ENCODE results near the gene IQUB.
"Not testable (repeated sequence)": the region's sequence is repeated elsewhere in the genome, so short reads cannot be mapped to it uniquely, and the experiment has no call there.

The IQUB gene

DNA sequence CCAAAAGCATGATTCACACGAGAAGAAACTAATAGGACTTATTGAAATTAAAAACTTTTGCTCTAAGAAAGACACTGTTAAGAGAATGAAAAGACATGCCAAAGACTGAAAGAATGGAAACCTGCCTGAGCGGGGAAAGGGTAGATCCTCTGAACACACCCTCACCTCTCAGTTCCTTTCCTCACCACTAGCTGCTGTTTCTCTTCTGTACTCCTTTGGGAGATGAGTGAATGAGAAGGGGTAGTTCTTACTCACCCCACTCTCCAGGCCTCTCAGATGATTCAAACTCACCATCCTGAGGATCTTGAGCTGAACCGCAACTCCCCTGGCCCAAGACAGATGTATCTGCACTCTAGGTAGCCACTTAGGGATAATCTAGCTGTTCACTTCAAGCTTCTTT is 41.9 kb downstream of the IQUB start:
- DNase-seq (ENCODE audit: low read depth in 2 of 2): no peak

DNA sequence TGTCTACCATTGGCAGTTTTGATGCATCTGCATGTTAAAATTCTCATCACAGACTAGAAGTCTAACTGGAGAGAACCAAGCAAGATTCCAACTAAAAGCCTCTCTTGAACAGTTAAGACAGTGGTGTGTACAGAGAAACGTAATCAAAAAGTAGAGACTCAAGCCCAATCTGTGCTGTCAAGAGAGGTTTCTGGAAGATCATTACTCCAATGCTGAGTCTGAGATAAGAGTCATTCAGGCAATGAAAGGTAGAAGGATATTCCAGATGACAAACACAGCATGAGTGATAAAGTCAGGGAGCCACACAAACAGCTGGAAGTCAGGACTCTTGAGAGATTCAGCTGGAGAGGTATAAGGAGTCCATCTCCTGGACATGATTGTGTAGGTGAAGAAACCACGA is 48.7 kb downstream of the IQUB start:
- DNase-seq (ENCODE audit: low read depth in 2 of 2): no peak

DNA sequence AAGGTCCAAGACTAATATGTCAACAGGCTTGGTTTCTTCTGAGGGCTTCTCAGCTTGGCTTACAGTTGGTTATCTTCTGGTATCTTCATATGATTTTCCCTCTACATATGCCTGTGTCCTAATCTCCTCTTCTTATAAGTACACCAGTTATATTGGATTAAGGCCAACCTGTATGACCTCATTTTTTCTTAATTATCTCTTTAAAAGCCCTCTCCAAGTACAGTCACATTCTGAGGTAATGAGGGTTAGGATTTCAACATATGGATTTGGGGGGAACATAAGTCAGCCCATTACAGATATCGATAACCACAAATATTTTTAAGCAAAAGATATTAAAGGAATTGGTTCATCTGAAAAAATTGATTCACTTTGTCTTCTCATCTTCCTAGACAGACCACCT is 49.2 kb downstream of the IQUB start:
- DNase-seq (ENCODE audit: low read depth in 2 of 2): no peak

DNA sequence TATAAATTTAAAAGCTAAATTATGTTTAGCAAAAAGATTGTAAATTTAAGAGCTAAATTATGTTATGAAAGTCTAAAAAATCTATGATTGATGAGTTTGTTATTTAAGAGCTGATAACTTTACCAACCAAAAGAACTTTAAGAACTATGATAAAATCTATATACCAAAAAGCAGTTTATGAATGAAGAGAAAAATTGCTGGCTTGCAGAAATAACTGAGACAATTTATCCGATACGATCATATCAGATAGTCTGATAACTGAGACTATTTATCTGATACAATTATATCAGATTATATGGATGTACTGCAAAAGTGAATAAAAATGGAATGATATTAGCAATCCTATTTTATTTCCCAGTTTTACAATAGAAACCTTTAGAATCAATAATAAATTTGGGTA is 50.2 kb downstream of the IQUB start:
- DNase-seq (ENCODE audit: low read depth in 2 of 2): no peak

DNA sequence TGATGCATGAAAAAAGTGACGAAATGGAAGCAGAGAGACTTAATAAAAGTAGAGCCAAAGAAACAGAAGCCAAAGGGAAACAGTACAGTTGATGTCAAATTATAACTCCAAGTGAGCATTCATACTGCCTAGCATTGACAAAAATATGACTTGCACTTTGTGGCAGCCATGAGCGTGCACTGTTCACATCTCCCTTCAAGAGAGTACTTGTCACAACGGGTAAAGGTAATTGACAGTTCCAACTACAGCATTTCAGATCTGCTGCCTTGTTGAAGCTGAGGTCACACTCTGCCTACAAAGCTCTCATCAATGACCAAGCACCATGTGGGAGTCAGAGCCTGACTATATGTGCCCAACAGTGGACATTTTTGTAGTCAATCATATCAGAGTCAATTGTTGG is 54.3 kb downstream of the IQUB start:
- no peak for DNase-seq (ENCODE audit: low read depth in 2 of 2)

DNA sequence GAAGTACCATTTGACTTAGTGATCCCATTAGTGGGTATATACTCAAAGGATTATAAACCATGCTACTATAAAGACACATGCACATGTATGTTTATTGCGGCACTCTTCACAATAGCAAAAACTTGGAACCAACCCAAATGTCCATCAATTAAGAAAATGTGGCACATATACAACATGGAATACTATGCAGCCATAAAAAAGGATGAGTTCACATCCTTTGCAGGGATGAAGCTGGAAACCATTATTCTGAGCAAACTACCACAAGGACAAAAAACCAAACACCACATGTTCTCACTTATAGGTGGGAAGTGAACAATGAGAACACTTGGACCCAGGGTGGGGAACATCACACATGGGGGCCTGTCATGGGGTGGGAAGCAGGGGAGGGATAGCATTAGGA is 56.3 kb downstream of the IQUB start:
- not testable (repeated sequence) for DNase-seq (ENCODE audit: low read depth in 2 of 2)

DNA sequence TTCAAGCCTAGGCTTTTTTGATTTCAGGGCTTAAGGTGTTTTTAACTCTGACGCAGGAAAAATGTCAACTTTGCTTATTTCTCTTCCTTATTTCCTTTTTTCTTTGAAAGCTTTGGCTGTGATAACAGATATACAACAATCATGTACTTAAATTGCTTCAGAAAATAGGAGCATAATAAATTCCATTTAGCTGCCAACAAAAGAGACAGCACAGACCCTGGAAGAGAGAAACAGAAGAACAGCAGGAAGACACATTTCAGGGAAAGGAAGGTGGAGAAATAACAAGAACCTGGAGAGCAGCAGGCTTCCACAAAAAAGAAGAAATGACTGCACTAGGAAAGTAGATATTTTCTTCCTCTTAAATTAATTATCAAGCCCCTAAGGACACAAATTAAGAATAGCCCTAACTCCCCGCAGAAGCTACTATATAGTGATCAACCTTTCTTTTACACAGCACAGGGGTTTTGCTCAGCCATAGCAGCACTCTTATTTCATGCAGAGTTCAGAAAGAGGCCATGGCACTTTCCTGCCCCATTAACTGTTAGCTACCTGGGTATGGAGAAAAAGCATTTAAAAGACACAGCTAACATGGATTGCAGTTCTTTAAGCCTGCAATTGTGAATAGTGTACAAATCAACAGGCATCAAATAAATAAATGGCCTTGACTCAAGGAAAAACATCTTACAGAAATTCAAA is 61.5 kb downstream of the IQUB start:
- no peak for DNase-seq (ENCODE audit: low read depth in 2 of 2)

DNA sequence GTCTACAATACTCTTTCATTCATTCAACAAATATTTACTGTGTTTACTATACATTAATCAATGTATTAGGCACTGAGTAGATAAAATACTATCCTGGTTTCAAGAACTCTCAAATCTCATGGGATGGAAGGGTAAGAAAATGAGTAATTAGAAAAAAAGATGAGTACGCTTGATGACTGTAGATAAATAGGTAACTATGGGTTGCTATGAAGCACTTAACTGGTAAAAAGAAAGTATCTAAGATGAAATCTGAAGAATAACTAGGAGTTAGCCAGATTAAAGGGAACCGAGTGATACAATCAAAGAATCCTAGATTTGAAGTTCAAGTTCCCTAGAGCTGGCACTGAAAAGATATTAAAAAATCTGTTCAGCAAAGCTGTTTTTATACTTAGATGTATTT is 62.1 kb downstream of the IQUB start:
- DNase-seq (ENCODE audit: low read depth in 2 of 2): no peak

DNA sequence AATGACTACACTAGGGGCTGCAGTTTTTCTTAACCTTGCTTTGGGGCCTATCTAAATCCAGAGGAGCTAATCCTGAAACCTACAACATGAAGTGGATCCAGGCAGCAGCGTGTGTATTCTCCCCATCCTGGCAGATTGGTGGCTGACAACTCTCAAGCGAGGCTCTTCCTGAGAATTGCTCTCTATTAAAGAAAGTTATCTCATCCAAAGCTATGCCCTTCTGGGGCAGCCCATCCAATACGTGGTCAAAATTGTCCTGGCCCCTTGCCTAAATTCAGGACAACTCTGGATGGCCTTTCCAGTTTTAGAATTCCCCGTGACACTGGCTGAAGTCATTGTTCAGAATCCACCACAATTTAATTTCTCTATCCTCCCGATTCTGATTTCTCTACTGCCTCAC is 66.1 kb downstream of the IQUB start:
- no peak for DNase-seq (ENCODE audit: low read depth in 2 of 2)

DNA sequence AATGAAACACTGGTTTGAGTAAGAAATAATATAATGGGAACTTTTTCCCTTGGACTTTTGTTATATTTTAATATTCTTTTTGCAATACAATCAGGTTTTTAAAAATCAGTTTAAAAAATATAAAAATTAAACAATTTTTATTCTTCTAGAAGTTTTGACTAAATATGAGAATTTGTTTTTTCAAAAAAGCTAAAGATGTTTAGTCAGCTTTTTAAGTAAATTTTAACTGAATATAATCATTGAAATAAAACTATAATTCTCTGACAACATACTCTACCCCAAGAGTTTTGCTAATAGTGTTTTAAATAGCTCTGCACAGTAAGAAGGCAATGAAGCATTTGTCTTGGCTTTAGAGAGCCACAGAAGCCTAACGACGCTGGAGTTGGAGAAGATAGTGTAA is 70.5 kb downstream of the IQUB start:
- no peak for DNase-seq (ENCODE audit: low read depth in 2 of 2)

DNA sequence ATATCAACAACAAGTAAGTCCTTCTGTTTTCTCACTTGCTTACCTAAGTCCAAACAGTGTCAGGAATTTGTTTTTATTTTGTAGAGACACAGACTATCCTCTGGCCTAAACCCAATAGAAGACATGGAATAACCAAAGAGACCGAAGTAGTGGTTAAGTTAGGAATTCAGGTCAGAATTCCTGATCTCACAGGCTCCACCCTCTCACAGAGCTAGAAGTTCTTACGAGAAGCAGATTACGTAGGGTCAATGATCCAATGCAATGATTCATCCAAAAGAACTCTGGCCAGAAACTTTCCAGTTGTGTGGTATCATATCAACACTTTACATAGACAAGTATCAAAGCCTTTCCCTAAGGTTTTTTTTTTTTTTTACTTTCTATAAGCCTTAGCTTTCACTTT is 73.8 kb downstream of the IQUB start:
- DNase-seq (ENCODE audit: low read depth in 2 of 2): no peak

DNA sequence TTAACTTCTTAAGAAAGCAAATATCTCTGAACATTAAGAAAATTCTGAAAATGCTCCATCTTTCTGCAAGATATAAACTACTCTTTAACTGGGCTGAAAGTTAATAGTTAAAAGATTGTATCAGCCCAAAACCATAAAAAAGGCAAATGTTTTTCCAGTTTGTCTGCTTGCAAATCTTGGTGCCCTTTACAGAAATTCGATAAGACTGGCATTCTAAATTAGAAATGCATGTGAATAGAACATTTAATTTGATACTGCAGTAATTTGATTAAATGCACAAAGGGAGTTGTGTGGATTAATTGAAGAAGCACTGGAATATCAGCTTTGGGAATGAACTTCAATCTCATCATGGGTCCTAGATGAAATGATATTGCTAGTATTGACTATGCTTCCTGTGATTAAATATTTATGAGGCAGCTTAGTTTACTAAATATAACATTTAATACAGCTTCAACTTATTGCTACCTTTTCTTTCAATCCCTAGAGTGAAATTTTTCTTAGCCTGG is 78.4 kb downstream of the IQUB start:
- no peak for DNase-seq (ENCODE audit: low read depth in 2 of 2)

DNA sequence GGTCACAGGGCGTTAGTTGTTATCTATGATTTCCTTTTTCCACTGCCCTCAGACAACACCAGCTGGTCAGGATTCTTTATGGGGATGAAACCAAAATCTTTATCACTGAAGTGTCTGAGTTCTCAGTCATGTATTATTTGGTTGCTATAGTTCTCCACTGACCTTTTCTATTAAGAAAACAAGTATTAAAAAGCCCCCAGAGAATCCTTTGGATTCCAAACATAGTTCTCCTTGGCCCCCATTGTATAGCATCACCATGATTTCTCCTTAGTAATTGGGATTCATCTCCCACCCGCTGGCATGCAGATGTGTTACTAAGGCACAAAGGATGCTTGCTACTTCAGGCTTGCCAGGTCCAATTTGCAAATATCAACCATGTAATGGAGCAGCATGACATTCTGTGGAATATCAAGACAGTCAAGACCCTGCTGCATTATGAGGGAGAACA is 94.3 kb downstream of the IQUB start:
- no peak for DNase-seq (ENCODE audit: low read depth in 2 of 2)

DNA sequence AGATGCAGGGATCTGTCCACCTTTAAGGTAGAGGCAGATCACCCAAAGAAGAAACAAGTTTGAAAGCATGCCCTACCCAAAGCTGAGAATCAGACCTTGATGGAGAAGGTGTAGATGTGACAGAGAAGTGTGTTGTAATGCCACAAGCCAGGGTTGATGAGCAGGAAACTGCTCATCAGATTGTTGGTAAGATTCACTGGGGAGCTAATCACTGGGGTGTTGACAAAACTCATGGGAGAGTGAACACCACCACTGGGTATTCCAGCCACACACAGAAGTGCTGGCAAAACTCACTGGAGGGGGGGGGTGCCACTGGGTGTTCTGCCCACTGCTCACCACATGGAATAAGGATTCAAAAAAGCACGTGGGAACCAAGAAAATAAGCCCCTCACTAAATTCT is 95.2 kb downstream of the IQUB start:
- no peak for DNase-seq (ENCODE audit: low read depth in 2 of 2)

DNA sequence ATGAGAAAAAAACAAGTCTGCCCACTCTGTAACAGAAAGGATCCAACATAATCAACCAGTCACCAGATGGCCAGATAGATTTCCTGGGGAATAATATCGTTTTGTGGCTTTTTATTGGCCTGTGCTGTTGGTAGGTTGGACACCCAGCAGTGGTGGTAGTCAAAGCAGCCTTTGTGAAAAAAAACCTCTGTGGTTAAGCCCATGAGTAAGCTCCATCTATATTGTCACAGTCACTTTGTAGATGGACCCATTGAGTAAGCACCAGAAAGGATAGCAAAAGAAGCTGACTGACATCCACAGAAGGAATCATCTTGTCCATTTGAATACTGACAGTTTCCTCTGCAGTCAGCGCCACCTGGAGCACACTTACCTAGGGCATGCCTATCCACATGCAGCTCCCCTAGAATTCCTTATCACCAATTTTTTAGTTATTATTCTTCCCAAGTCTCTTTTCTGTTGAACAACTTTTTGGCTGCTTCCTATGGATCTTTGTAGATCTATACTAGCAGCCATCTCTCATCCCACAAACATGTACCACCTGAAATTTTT is 96.9 kb downstream of the IQUB start:
- no peak for DNase-seq (ENCODE audit: low read depth in 2 of 2)

DNA sequence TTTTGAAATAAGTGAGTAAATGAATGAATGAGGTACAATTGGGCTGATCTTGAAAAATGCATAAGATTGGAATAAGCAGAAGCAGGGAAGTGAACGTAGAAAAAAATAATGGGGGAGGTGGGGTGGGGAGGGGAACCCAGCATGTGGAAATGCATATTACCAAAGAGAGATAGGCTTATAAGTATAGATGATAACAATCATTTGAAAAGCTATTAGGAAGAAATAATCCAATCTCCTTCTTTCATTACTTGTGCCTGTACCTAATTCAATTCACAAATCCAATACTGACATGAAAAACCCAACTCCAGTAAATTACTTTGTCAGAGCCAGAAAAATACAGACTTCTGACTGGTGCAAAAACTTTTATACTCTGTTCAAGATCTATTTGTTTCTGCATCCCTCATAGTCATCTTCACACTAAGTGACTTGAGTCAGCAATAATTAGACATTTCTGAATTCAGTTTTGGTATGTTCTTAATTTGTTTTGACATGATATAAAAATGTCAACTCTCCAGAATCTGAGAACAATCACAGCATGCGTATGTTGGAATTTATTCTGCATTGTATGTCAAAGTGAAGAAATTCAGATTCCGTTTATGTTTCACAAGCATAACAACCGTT is 99.2 kb downstream of the IQUB start:
- no peak for DNase-seq (ENCODE audit: low read depth in 2 of 2)

DNA sequence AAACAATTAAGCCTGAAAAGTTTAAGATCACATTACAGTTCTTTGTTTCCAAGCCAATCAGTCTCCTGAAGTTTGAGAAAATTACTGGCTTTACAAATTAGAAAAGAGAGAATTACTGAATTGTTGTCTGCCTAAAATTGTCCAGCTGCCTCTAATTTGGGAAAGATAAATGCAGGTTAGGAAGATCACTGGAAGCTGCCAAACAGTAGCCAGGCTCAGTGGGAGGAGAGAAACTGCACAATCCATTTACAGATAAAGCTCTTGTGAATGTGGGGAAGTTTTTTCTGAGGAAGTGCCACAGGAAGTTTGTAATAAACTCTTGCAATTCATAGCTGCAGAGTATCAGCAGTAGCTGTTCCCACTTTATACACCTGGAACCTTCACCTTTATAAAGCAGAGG is 100.7 kb downstream of the IQUB start:
- no peak for DNase-seq (ENCODE audit: low read depth in 2 of 2)

DNA sequence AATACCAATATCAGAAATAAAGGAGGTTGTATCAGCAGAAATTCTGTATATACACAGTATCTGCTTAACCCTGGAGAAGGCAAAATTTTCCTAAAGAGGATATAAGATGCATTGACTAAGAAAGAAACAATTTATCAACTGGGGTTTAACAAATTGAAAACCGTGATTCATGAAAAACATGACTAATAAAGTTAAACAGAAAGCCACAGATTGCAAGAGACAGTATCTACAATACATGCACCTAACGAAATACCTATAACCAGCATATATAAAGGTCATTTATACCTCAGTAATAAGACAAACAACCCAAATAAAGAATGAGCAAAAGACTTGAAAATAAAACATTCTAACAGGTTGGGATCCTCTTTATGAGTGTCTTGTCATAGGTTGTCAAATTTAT is 101.8 kb downstream of the IQUB start:
- DNase-seq (ENCODE audit: low read depth in 2 of 2): no peak

DNA sequence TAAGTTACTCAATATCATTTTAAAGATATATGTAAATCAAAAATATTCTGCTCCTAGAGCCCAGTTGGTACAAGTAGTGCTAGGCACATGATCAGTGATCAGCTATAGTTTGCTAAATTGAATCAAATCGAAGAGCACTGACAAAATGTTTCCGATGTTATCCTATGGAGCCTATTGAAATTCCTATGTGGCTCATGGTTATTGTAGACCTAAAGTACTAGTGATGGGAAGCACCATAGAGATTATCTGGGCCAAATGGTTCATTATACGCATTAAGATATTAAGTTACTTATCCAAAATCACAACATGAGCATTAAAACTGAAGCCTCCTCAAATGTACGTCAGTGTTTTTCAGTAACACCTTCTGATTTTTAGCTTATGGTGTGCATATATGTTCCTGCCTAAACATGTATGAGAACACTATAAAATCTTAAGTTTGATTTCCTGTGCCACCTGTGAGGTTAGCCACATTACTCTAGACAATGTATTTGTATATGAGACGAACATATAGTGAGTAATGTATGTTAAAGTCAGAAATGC is 103.2 kb downstream of the IQUB start:
- no peak for DNase-seq (ENCODE audit: low read depth in 2 of 2)

DNA sequence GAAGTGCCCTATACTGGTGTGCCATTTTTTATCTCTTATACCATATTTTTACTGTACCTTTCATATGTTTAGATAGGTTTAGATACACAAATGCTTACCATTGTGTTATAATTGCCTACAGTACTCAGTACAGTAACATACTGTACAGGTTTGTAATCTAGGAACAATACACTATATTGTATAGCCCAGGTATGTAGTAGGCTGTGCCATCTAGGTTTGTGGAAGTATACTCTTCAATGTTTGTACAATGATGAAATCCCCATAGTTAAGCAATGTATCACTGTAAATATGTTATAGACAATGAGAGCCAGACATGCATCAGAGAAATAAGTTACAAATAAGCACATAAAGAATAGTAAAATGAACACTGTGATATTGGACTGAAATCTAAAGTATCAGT is 109.1 kb downstream of the IQUB start:
- DNase-seq (ENCODE audit: low read depth in 2 of 2): no peak

DNA sequence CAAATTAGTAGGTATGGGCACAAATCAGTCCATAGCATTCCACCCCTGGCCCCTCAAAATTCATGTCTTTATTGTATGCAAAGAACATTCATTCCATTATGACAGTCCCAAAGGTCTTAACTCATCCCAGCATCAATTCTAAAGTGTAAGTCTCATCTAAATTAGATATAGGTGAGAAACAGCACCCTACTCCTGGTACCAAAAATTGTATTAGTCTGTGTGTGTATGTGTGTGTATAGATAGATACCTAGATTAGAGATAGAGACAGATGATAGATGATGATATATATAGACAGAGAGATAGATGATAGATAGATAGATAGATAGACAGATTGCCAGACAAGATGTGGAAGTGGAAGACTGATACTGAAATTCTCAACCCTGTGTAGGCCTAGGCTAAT is 109.9 kb downstream of the IQUB start:
- no peak for DNase-seq (ENCODE audit: low read depth in 2 of 2)

DNA sequence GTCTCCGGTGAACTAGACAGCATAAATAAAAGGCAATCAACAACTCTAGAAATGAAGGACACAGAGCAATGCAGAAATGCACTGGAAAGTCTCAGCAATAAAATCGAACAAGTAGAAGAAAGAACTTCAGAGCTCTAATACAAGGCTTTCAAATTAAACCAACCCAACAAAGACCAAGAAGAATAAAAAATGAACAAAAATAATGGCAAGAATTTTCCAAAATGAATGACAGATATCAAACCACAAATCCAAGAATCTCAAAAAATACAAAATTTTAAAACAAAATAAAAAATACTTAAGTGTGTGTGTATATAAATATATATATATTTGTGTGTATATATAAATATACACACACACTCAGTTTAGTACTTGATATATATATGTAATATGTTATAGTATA is 110.8 kb downstream of the IQUB start:
- no peak for DNase-seq (ENCODE audit: low read depth in 2 of 2)

DNA sequence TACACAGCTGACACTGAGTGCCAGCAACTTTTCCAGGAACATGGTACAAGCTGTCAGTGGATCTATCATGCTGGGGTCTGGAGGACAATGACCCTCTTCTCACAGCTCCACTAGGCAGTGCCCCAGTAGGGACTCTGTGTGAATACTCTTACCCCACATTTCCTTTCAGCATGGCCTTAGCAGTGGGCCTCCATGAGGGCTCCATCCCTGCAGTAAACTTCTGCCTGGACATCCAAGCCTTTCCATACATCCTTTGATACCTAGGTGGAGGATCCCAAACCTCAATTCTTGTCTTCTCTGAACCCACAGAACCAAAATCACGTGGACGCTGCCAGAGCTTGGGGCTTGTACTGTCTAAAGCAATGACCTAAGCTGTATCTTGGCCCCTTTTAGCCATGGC is 116.8 kb downstream of the IQUB start:
- DNase-seq (ENCODE audit: low read depth in 2 of 2): no peak

All from stimulated activated CD4-positive, alpha-beta T cell treated with anti-CD3 and anti-CD28 coated beads, Interleukin-15, amount 100 ng/mL, for 48 hours (primary cell).